H7 (cell line): ENCODE results near the gene SIL1. TPM values are rescaled to one million over a fixed set of nuclear protein-coding genes. Genes with fewer than 3 reads are reported as not detected.
A peak's percentile ranks its signal among the peaks of the same experiment; 100 is the strongest.

Experiments used
- DNase-seq: peaks from one replicate; pipeline ENCODE4 v3.0.0; 2012
- H3K27me3 ChIP-seq: 2 replicates; pipeline ENCODE4 v1.6.0; 2011; ENCODE audit warnings: mild to moderate bottlenecking, low read length; ENCODE audit not compliant: control insufficient read depth, insufficient read depth
- H3K36me3 ChIP-seq: replicated peaks from 2 replicates; pipeline ENCODE4 v1.5.1; 2011; ENCODE audit warnings: low read length; ENCODE audit not compliant: control insufficient read depth, insufficient read depth
- H3K4me3 ChIP-seq: 2 replicates; pipeline ENCODE4 v1.5.1; 2011; ENCODE audit warnings: low read depth, mild to moderate bottlenecking, control low read depth, low read length, moderate library complexity; ENCODE audit not compliant: insufficient read depth
- total RNA-seq: library from RNA; depleted of rRNA; stranded (reverse); fragments of >200 nt; shearing (Covaris generic); gene quantifications from 2 replicates; pipeline ENCODE4 v1.2.3, GENCODE V29; 2014

Gene SIL1
- total RNA-seq, 1 experiment from 2014 or later = 14.8 TPM

DNA sequence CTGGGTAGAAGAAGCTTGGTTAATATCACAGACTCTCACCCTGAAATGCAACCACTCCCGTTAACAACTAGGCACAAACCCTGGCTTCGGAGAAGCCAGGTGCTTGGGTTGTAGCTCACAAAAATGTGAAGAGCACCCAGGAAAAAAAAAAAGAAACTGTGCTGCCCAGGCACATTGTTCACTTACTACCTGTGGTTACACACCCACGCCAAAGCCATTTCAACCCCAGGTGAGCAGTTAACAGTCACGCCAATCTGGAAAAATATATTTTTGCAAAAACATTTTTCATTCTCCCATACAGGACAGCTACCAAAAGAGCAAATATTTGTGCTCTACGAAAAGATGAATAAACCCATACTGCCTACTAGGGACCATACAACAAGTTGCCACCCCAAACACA is 49.2 kb downstream of the SIL1 start:
- no peaks in the 10 kb centered on the region for H3K36me3 ChIP-seq
- H3K27me3 ChIP-seq = no peaks in the 10 kb centered on the region
- H3K4me3 ChIP-seq = no peak overlapping the region
- DNase-seq = no peak

DNA sequence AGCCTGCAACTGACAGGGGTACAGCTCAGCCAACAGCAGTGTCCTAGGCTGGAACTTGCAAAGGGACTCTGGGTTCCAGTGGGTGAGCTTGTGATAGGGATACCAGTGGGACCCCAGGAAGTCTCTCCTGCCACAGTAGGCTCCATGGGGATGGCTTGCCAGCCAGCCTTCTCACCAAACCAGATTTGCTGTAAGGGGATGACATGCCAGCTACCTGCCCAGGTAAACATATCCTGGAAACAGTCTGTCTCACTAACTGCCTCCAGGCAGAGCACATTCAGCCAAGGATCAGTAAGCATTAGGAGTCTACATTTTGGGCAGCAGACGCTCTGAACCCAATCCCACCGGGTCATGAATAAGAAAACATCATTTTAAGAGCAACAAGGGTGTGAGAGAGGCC is 49.9 kb downstream of the SIL1 start:
- H3K27me3 ChIP-seq = no peaks in the 10 kb centered on the region
- DNase-seq = no peak
- H3K4me3 ChIP-seq = no peak overlapping the region
- H3K36me3 ChIP-seq = no peaks in the 10 kb centered on the region

DNA sequence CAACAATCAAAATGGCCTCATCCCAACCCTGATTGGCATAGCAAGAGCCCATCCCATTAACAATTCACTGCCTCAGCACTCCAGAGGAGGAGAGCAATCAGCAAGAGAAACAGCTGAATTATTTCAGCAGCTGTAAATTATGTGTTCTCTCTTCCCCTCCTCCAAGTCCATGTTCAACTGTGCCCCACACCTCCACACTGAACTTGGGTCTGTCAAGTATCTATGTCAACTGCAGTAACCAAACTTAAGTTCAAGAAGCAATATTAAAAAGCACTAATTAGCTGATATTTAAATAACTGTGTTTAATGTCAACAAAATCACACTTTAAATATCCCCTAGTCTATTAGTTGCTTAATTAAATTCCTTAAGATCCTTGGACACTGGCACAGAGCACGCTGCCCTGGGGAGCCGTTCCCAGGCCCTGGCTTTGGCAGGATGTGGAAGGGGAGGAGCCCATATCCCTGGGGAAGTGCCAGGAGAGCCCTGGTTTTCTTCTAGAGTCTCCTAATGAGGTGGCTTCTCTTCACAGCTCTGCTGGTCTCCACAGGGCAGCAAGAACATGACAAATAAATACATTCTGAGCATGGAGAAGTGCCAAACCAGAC is 50.6 kb downstream of the SIL1 start:
- Histone ChIP-seq H3K4me3 (no peak overlapping the region), H3K27me3 (no peaks in the 10 kb centered on the region), H3K36me3 (no peaks in the 10 kb centered on the region)
- DNase-seq = no peak

- no peaks in the 10 kb centered on the region for H3K27me3 ChIP-seq
These were observed 51.2 kb downstream of the SIL1 start for GRCh38 chr5:139146809-139147482.

GRCh38 chr5:139141446-139142204 is 56.5 kb downstream of the SIL1 start:
- no peak overlapping the region for H3K4me3 ChIP-seq
- H3K27me3 ChIP-seq = no peaks in the 10 kb centered on the region

More at GRCh38 chr5:139146809-139147482, 51.2 kb downstream of the SIL1 start:
- H3K36me3 ChIP-seq = no peaks in the 10 kb centered on the region
- DNase-seq = no peak
- no peak overlapping the region for H3K4me3 ChIP-seq

GRCh38 chr5:139140591-139141071 is 57.5 kb downstream of the SIL1 start:
- no peak overlapping the region for H3K4me3 ChIP-seq
- no peak for DNase-seq
- no peaks in the 10 kb centered on the region for H3K36me3 ChIP-seq
- H3K27me3 ChIP-seq = no peaks in the 10 kb centered on the region

More at GRCh38 chr5:139141446-139142204, 56.5 kb downstream of the SIL1 start:
- no peaks in the 10 kb centered on the region for H3K36me3 ChIP-seq
- no peak for DNase-seq

- Histone ChIP-seq H3K36me3 (no peaks in the 10 kb centered on the region), H3K4me3 (no peak overlapping the region), H3K27me3 (no peaks in the 10 kb centered on the region)
- no peak for DNase-seq
These were observed 59.4 kb downstream of the SIL1 start for GRCh38 chr5:139138809-139139208.

DNA sequence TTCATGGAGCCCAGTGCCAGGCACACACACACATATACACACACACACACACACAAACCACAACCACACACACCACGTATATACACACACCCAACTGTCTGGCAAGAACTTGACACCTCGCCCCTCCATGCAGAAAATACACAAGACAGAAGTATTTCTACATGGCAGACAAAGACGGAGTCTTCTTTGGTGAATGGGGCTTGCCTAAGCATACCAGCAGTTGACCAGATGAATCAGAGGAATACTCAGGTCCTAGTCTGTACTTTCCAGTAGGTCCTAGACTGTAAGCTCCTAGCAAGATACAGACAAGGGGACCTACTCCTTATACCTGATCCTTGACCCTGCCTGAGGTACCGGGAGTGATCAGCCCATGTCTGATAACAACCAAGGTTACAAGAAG is 60.1 kb downstream of the SIL1 start:
- H3K36me3 ChIP-seq = no peaks in the 10 kb centered on the region
- DNase-seq = no peak
- no peak overlapping the region for H3K4me3 ChIP-seq
- H3K27me3 ChIP-seq = no peaks in the 10 kb centered on the region

- peak; percentile 44 for DNase-seq
- Histone ChIP-seq H3K27me3 (no peaks in the 10 kb centered on the region), H3K4me3 (no peak overlapping the region), H3K36me3 (no peaks in the 10 kb centered on the region)
These were observed 60.5 kb downstream of the SIL1 start for GRCh38 chr5:139137697-139138096.

GRCh38 chr5:139134906-139135305 is 63.3 kb downstream of the SIL1 start:
- Histone ChIP-seq H3K4me3 (no peak overlapping the region), H3K27me3 (no peaks in the 10 kb centered on the region), H3K36me3 (no peaks in the 10 kb centered on the region)
- DNase-seq = no peak

DNA sequence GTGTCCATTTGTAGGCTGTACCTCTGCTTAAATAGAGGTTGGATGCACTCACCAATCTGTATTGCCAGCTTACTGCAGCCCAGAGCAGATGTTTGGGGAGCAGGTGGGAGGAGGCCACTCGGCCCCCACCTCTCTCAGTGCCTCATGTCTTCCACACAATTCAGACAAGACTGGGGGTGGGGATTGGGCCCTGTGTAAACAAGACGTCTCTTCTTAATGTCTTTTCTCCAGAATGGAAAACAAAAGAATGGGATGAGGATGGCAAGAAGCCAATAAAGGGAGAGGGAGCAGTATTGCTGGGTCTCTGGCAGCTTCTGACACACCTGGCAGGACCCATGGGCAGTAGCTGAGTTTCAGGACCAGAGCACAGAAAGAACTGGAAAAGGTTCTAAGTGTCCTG is 64.9 kb downstream of the SIL1 start:
- Histone ChIP-seq H3K4me3 (no peak overlapping the region), H3K36me3 (no peaks in the 10 kb centered on the region), H3K27me3 (no peaks in the 10 kb centered on the region)
- DNase-seq = no peak

DNA sequence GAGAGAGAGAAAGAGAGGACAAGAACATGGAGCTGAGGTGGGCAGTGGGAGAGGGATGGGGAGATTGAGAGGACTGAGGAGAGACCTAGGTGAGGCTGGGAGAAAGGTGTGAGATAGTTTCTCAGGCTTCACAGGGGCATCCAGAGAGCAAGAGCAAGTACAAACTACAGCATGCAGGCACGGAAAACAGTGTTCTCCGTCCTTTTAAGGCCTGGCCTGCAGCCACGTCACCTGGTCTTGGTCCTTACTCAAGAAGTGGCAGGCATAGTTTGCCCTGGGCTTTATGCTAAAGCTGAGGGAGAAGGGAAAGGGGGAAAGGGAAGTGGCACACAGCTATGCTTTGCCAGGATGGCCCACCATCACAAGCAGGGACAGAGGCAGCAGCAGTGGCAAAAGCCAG is 65.7 kb downstream of the SIL1 start:
- no peak for DNase-seq
- no peak overlapping the region for H3K4me3 ChIP-seq
- no peaks in the 10 kb centered on the region for H3K36me3 ChIP-seq
- H3K27me3 ChIP-seq = no peaks in the 10 kb centered on the region

DNA sequence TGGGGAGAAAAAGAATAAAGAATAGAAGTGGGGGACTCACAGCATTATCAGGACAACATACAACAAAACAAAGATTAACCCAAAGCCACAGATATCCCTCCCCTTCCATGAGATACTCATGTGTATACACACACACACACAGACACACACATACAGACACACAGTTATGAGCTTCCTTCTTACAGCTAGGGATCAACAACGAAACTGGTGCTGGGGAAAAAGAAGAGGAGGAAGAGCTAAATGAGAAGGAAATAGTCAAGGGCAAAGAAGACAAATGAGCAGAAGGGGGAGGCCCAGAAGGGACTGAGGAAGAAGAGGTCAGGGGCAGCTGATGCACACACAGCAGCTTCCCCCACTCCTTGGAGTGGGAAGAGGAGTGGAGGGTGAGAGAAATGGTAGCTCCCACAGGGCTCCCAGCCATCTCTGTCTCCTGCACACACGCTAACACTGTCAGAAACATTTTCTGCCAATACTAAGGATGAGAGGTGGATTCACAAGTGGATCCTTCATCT is 66.2 kb downstream of the SIL1 start:
- Histone ChIP-seq H3K27me3 (no peaks in the 10 kb centered on the region), H3K36me3 (no peaks in the 10 kb centered on the region), H3K4me3 (no peak overlapping the region)
- DNase-seq = no peak

DNA sequence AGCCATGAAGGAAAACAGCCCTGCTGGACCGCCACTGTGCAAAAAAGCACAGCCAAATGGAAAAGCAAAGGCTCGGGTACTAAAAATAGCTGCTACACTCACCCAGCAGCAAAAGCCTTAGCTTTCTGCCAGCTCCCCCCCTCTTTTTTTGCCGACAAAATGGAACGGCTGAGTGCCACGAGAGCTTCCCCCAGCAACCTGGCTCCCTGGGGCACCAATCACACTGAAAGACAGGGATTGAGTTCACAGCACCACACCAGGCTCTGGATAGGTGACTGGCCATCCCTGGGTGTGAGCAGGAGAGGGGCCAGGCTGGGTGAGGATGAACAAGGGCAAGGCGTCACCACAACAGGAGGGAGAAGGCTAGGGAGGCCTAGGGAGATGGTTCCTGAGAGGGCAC is 66.7 kb downstream of the SIL1 start:
- DNase-seq = no peak
- Histone ChIP-seq H3K27me3 (no peaks in the 10 kb centered on the region), H3K4me3 (no peak overlapping the region), H3K36me3 (no peaks in the 10 kb centered on the region)

GRCh38 chr5:139131062-139131461 is 67.1 kb downstream of the SIL1 start:
- Histone ChIP-seq H3K36me3 (no peaks in the 10 kb centered on the region), H3K4me3 (no peak overlapping the region), H3K27me3 (no peaks in the 10 kb centered on the region)
- no peak for DNase-seq
